ENCODE data around the gene CASS4. TPM values are rescaled to one million over a fixed set of nuclear protein-coding genes. Genes with fewer than 3 reads are reported as not detected.

The CASS4 gene
- total RNA-seq, 1 donor from 2014 or later, result not detected

GRCh38 chr20:56422076-56422823 lies 10.2 kb downstream of the CASS4 start:
- Mint-ChIP-seq H3K27ac (ENCODE audit: unreplicated experiment) (no peak overlapping the region), H3K27me3 (ENCODE audit: unreplicated experiment) (peaks cover 2% of the 10 kb centered on the region), H3K9me3 (ENCODE audit: unreplicated experiment) (no peaks in the 10 kb centered on the region), H3K4me3 (ENCODE audit: unreplicated experiment) (no peak overlapping the region), H3K36me3 (ENCODE audit: low read depth, unreplicated experiment) (no peaks in the 10 kb centered on the region), H3K4me1 (ENCODE audit: unreplicated experiment) (peaks cover 38% of the 10 kb centered on the region)
- TF ChIP-seq CTCF (IDR thresholded peaks at IDR 0.05; ENCODE audit: unreplicated experiment), result no peak
- no peak for DNase-seq (ENCODE audit: low spot score)

- no peak for DNase-seq (ENCODE audit: low spot score)
- H3K4me1 Mint-ChIP-seq (ENCODE audit: unreplicated experiment), result peaks cover 35% of the 10 kb centered on the region
- no peaks in the 10 kb centered on the region for H3K36me3 Mint-ChIP-seq (ENCODE audit: low read depth, unreplicated experiment)
- no peak overlapping the region for H3K27ac Mint-ChIP-seq (ENCODE audit: unreplicated experiment)
- H3K27me3 Mint-ChIP-seq (ENCODE audit: unreplicated experiment), result peaks cover 1% of the 10 kb centered on the region
- H3K9me3 Mint-ChIP-seq (ENCODE audit: unreplicated experiment), result no peaks in the 10 kb centered on the region
- no peak overlapping the region for H3K4me3 Mint-ChIP-seq (ENCODE audit: unreplicated experiment)
- TF ChIP-seq CTCF (IDR thresholded peaks at IDR 0.05; ENCODE audit: unreplicated experiment), result no peak
Observed at GRCh38 chr20:56422824-56423189, 10.7 kb downstream of the CASS4 start.

- DNase-seq (ENCODE audit: low spot score), result no peak
- Mint-ChIP-seq H3K27ac (ENCODE audit: unreplicated experiment) (no peak overlapping the region), H3K36me3 (ENCODE audit: low read depth, unreplicated experiment) (no peaks in the 10 kb centered on the region), H3K4me3 (ENCODE audit: unreplicated experiment) (no peak overlapping the region), H3K27me3 (ENCODE audit: unreplicated experiment) (peaks cover 1% of the 10 kb centered on the region), H3K4me1 (ENCODE audit: unreplicated experiment) (peaks cover 34% of the 10 kb centered on the region), H3K9me3 (ENCODE audit: unreplicated experiment) (no peaks in the 10 kb centered on the region)
- TF ChIP-seq CTCF (IDR thresholded peaks at IDR 0.05; ENCODE audit: unreplicated experiment), result no peak
Observed at GRCh38 chr20:56423211-56423610, 11.2 kb downstream of the CASS4 start.

GRCh38 chr20:56423886-56424285 lies 11.8 kb downstream of the CASS4 start:
- Mint-ChIP-seq H3K4me3 (ENCODE audit: unreplicated experiment) (no peak overlapping the region), H3K4me1 (ENCODE audit: unreplicated experiment) (peaks cover 29% of the 10 kb centered on the region), H3K9me3 (ENCODE audit: unreplicated experiment) (no peaks in the 10 kb centered on the region), H3K36me3 (ENCODE audit: low read depth, unreplicated experiment) (no peaks in the 10 kb centered on the region), H3K27ac (ENCODE audit: unreplicated experiment) (no peak overlapping the region), H3K27me3 (ENCODE audit: unreplicated experiment) (peaks cover 1% of the 10 kb centered on the region)
- no peak for TF ChIP-seq CTCF (IDR thresholded peaks at IDR 0.05; ENCODE audit: unreplicated experiment)
- no peak for DNase-seq (ENCODE audit: low spot score)

- no peak for DNase-seq (ENCODE audit: low spot score)
- H3K4me3 Mint-ChIP-seq (ENCODE audit: unreplicated experiment), result no peak overlapping the region
- H3K27ac Mint-ChIP-seq (ENCODE audit: unreplicated experiment), result no peak overlapping the region
- no peaks in the 10 kb centered on the region for H3K9me3 Mint-ChIP-seq (ENCODE audit: unreplicated experiment)
- H3K27me3 Mint-ChIP-seq (ENCODE audit: unreplicated experiment), result peaks cover 3% of the 10 kb centered on the region
- H3K36me3 Mint-ChIP-seq (ENCODE audit: low read depth, unreplicated experiment), result peaks cover 4% of the 10 kb centered on the region
- no peak for TF ChIP-seq CTCF (IDR thresholded peaks at IDR 0.05; ENCODE audit: unreplicated experiment)
- peaks cover 35% of the 10 kb centered on the region for H3K4me1 Mint-ChIP-seq (ENCODE audit: unreplicated experiment)
Observed at GRCh38 chr20:56424931-56425330, 12.9 kb downstream of the CASS4 start.

All from endothelial cell (in vitro differentiated cells).